ENCODE measurements around the gene SESTD1. TPM values are rescaled to one million over a fixed set of nuclear protein-coding genes. Genes with fewer than 3 reads are reported as not detected.
A peak's percentile ranks its signal among the peaks of the same experiment; 100 is the strongest.

Gene SESTD1
- total and polyA plus RNA-seq, 11 donors, result 2.9 to 48.7 (median 31.8) TPM

GRCh38 chr2:179139506-179139905, 125.1 kb downstream of the SESTD1 start:
- DNase-seq (no peak), ATAC-seq (no peak)
- Histone ChIP-seq H3K36me3 (peaks cover 0 to 62% (median 44%) of the 10 kb centered on the region in 9 donors), H3K4me1 (peaks cover 0 to 6% (median 0%) of the 10 kb centered on the region in 12 donors), H3K27me3 (no peaks in the 10 kb centered on the region), H3K9me3 (no peaks in the 10 kb centered on the region), H3K27ac (no peak overlapping the region), H3K4me3 (no peak overlapping the region)
- TF ChIP-seq POLR2A (IDR thresholded peaks at IDR 0.05), result no peak
- TF ChIP-seq CTCF (IDR thresholded peaks at IDR 0.05), result no peak
- WGBS, 4 donors, result 90 to 96% (median 92%) methylated on average over 4 of the region's 4 CpGs
- intact Hi-C loops (cut with DNase I), result loop anchor here in 2 of 10 donors (10.0 kb wide), 2 partner anchors 175 to 345 kb away; no protein-coding TSS in a partner anchor

- DNase-seq, result no peak
- 92 to 95% (median 94%) methylated on average over 1 of the region's 1 CpG for WGBS, 4 donors
- Histone ChIP-seq H3K27me3 (no peaks in the 10 kb centered on the region), H3K27ac (no peak overlapping the region), H3K9me3 (no peaks in the 10 kb centered on the region), H3K4me1 (peaks cover 0 to 6% (median 0%) of the 10 kb centered on the region in 12 donors), H3K36me3 (peaks cover 0 to 44% (median 31%) of the 10 kb centered on the region in 9 donors), H3K4me3 (no peak overlapping the region)
- ATAC-seq, result peak in 1 of 4 donors; percentile 30
- intact Hi-C loops (cut with DNase I), result loop anchor here in 2 of 10 donors (10.0 kb wide), 2 partner anchors 172 to 342 kb away; no protein-coding TSS in a partner anchor
- TF ChIP-seq CTCF (IDR thresholded peaks at IDR 0.05) (no peak), POLR2A (IDR thresholded peaks at IDR 0.05) (no peak)
Observed at GRCh38 chr2:179137200-179137759, 127.4 kb downstream of the SESTD1 start.

- intact Hi-C loops (cut with DNase I), result loop anchor here in 2 of 10 donors (10.0 kb wide), 2 partner anchors 168 to 338 kb away; no protein-coding TSS in a partner anchor
- Histone ChIP-seq H3K9me3 (no peaks in the 10 kb centered on the region), H3K36me3 (peaks cover 0 to 29% (median 0%) of the 10 kb centered on the region in 9 donors), H3K27ac (no peak overlapping the region), H3K4me3 (no peak overlapping the region), H3K4me1 (peaks cover 0 to 6% (median 0%) of the 10 kb centered on the region in 12 donors), H3K27me3 (no peaks in the 10 kb centered on the region)
- ATAC-seq, result no peak
- 89 to 95% (median 93%) methylated on average over 1 of the region's 1 CpG for WGBS, 4 donors
- no peak for TF ChIP-seq POLR2A (IDR thresholded peaks at IDR 0.05)
- no peak for DNase-seq
Observed at GRCh38 chr2:179133016-179133415, 131.6 kb downstream of the SESTD1 start.

GRCh38 chr2:179132076-179132475, 132.6 kb downstream of the SESTD1 start:
- Histone ChIP-seq H3K9me3 (no peaks in the 10 kb centered on the region), H3K27me3 (no peaks in the 10 kb centered on the region), H3K27ac (no peak overlapping the region), H3K4me1 (peaks cover 0 to under 1% (median 0%) of the 10 kb centered on the region in 12 donors), H3K36me3 (peaks cover 0 to 23% (median 0%) of the 10 kb centered on the region in 9 donors), H3K4me3 (no peak overlapping the region)
- intact Hi-C loops (cut with DNase I), result loop anchor here in 2 of 10 donors (10.0 kb wide), 2 partner anchors 167 to 337 kb away; no protein-coding TSS in a partner anchor
- WGBS, 4 donors, result 23 to 36% (median 29%) methylated on average over 2 of the region's 2 CpGs
- no peak for DNase-seq
- TF ChIP-seq POLR2A (IDR thresholded peaks at IDR 0.05) (no peak), CTCF (IDR thresholded peaks at IDR 0.05) (no peak)
- ATAC-seq, result peak in 1 of 4 donors; percentile 41

Data from heart left ventricle (tissue), 16 donors.